WTC11 (cell line): ENCODE data around the gene OR51M1. TPM values are rescaled to one million over a fixed set of nuclear protein-coding genes. Genes with fewer than 3 reads are reported as not detected.
"Not testable (repeated sequence)": the region's sequence is repeated elsewhere in the genome, so short reads cannot be mapped to it uniquely, and the experiment has no call there.

Experiments
- ATAC-seq: fragments of 200-7000 bp; cut with Tn5 transposase; 2 replicates; pipeline ENCODE4 v1.10.0; 2021; ENCODE audit warnings: mild to moderate bottlenecking, moderate library complexity
- CTCF ChIA-PET: fragments of 300-600 bp; sonication (Branson Sonifier 250); formaldehyde crosslinking; loops from one replicate; lab custom pipeline; 2021; ENCODE audit warnings: antibody characterized with exemption; lab: Charles Lee
- POLR2A ChIA-PET: fragments of 350-600 bp; sonication (Branson Sonifier 250); formaldehyde crosslinking; loops from one replicate; lab custom pipeline; 2021; ENCODE audit warnings: antibody characterized with exemption; lab: Charles Lee
- DNase-seq: peaks from one replicate; pipeline ENCODE4 v3.0.0; 2021; ENCODE audit warnings: low spot score
- H3K27ac Mint-ChIP-seq: 2 replicates; pipeline ENCODE4 v1.8.0; 2021; ENCODE audit warnings: mixed read lengths
- H3K27me3 Mint-ChIP-seq: 2 replicates; pipeline ENCODE4 v1.8.0; 2021; ENCODE audit warnings: low read depth, mild to moderate bottlenecking, moderate library complexity, mixed read lengths
- H3K36me3 Mint-ChIP-seq: 2 replicates; pipeline ENCODE4 v1.8.0; 2021; ENCODE audit warnings: mixed read lengths
- H3K4me1 Mint-ChIP-seq: 2 replicates; pipeline ENCODE4 v1.8.0; 2022; ENCODE audit warnings: mixed read lengths
- H3K4me3 Mint-ChIP-seq: 2 replicates; pipeline ENCODE4 v1.8.0; 2021; ENCODE audit warnings: mild to moderate bottlenecking, moderate library complexity, mixed read lengths
- H3K9me3 Mint-ChIP-seq: 2 replicates; pipeline ENCODE4 v1.8.0; 2021; ENCODE audit warnings: mixed read lengths
- NFE2L1 ChIP-seq: sonication (generic); formaldehyde crosslinking; IDR thresholded peaks from 2 replicates; pipeline ENCODE4 v1.8.1; 2023; ENCODE audit warnings: missing genetic modification reagents
- NR3C1 ChIP-seq: sonication (generic); formaldehyde crosslinking; conservative IDR thresholded peaks from 2 replicates; pipeline ENCODE4 v1.8.1; 2023; ENCODE audit warnings: low read depth, mild to moderate bottlenecking, missing genetic modification reagents
- SMAD4 ChIP-seq: sonication (generic); formaldehyde crosslinking; IDR thresholded peaks from 2 replicates; pipeline ENCODE4 v1.8.0; 2022; ENCODE audit warnings: mild to moderate bottlenecking, missing genetic modification reagents
- ZNF671 ChIP-seq: fragments of 250-450 bp; sonication (Bioruptor Pico); IDR thresholded peaks from 2 replicates; pipeline ENCODE4 v1.8.0; 2021; ENCODE audit warnings: mild to moderate bottlenecking
- total RNA-seq: library from RNA; stranded (reverse); gene quantifications from 3 replicates; pipeline ENCODE4 v1.2.3, GENCODE V29; 2021
- TF ChIP-seq, protein P1 (sequence below): fragments of 250-450 bp; sonication (Bioruptor Pico); conservative IDR thresholded peaks from 2 replicates; pipeline ENCODE4 v1.9.0; 2021; ENCODE audit warnings: mild to moderate bottlenecking
- TF ChIP-seq, protein P2 (sequence below): sonication (generic); formaldehyde crosslinking; IDR thresholded peaks from 2 replicates; pipeline ENCODE4 v1.8.1; 2022; ENCODE audit warnings: missing genetic modification reagents, borderline replicate concordance
- TF ChIP-seq, protein P3 (sequence below): sonication (generic); formaldehyde crosslinking; IDR thresholded peaks from 2 replicates; pipeline ENCODE4 v1.8.1; 2023; ENCODE audit warnings: mild to moderate bottlenecking, missing genetic modification reagents, moderate library complexity
- TF ChIP-seq, protein P4 (sequence below): fragments of 250-450 bp; sonication (Bioruptor Pico); IDR thresholded peaks from 2 replicates; pipeline ENCODE4 v1.9.0; 2021; ENCODE audit warnings: mild to moderate bottlenecking, borderline replicate concordance
- TF ChIP-seq, protein P5 (sequence below): sonication (generic); formaldehyde crosslinking; IDR thresholded peaks from 2 replicates; pipeline ENCODE4 v1.8.0; 2022; ENCODE audit warnings: missing genetic modification reagents
- TF ChIP-seq, protein P6 (sequence below): sonication (generic); formaldehyde crosslinking; IDR thresholded peaks from 2 replicates; pipeline ENCODE4 v1.8.0; 2023; ENCODE audit warnings: missing genetic modification reagents, mild to moderate bottlenecking, borderline replicate concordance
- TF ChIP-seq, protein P7 (sequence below): sonication (generic); formaldehyde crosslinking; IDR thresholded peaks from 2 replicates; pipeline ENCODE4 v1.8.0; 2023; ENCODE audit warnings: missing genetic modification reagents

OR51M1 gene
- total RNA-seq, 1 experiment from 2014 or later: not detected

DNA sequence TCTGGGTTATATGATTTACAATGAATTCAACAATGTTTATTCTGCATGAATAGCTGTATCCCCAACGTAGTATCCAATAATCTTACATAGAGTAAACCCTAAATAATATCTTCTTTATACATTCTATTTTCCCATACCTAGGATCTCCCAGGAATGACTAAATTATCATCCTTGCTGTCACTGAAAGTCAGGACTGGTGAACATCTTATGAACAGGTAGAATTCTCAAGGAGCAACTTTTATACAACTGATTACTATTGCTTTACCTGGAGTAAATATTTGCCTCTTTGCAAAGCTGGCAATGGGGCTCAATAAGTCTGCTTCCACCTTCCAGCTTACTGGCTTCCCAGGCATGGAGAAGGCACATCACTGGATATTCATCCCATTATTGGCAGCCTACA is 32.4 kb upstream of the OR51M1 start, which contains the start of gene OR51B6 (continued):
- TF ChIP-seq, protein P1, sequence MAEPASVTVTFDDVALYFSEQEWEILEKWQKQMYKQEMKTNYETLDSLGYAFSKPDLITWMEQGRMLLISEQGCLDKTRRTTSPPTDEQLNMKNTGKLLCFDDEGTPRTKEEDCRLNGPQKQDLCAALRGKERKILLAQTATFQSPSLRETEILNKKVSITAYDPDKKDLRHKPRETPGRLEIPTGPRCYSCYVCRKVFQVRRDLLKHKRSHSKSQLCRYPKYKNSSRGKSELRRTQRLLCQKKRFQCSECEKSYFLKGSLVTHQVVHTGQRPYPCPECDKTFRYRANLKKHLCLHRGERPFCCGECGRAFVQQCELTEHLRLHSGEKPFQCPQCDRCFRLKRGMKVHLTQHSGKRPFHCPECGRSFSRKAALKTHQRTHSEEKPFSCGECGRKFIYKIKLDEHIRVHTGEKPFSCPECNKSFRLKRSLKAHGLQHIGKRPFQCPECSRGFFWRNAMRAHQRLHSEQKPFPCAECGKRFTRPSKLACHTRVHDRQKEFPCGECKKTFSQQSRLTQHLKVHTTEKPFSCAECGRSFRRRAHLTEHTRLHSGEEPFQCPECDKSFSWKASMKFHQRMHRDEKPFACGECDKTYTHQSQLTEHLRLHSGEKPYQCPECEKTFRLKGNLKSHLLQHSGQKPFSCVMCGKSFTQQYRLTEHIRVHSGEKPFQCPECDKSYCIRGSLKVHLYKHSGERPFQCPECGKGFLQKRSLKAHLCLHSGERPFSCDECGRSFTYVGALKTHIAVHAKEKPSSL (CRISPR knock-in tag): no peak
- TF ChIP-seq, protein P2, sequence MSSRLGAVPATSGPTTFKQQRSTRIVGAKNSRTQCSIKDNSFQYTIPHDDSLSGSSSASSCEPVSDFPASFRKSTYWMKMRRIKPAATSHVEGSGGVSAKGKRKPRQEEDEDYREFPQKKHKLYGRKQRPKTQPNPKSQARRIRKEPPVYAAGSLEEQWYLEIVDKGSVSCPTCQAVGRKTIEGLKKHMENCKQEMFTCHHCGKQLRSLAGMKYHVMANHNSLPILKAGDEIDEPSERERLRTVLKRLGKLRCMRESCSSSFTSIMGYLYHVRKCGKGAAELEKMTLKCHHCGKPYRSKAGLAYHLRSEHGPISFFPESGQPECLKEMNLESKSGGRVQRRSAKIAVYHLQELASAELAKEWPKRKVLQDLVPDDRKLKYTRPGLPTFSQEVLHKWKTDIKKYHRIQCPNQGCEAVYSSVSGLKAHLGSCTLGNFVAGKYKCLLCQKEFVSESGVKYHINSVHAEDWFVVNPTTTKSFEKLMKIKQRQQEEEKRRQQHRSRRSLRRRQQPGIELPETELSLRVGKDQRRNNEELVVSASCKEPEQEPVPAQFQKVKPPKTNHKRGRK: no peak
- no peak for TF ChIP-seq NR3C1 (CRISPR knock-in tag)
- TF ChIP-seq SMAD4 (CRISPR knock-in tag): no peak
- TF ChIP-seq, protein P3, sequence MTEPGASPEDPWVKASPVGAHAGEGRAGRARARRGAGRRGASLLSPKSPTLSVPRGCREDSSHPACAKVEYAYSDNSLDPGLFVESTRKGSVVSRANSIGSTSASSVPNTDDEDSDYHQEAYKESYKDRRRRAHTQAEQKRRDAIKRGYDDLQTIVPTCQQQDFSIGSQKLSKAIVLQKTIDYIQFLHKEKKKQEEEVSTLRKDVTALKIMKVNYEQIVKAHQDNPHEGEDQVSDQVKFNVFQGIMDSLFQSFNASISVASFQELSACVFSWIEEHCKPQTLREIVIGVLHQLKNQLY (CRISPR knock-in tag): no peak
- TF ChIP-seq, protein P4, sequence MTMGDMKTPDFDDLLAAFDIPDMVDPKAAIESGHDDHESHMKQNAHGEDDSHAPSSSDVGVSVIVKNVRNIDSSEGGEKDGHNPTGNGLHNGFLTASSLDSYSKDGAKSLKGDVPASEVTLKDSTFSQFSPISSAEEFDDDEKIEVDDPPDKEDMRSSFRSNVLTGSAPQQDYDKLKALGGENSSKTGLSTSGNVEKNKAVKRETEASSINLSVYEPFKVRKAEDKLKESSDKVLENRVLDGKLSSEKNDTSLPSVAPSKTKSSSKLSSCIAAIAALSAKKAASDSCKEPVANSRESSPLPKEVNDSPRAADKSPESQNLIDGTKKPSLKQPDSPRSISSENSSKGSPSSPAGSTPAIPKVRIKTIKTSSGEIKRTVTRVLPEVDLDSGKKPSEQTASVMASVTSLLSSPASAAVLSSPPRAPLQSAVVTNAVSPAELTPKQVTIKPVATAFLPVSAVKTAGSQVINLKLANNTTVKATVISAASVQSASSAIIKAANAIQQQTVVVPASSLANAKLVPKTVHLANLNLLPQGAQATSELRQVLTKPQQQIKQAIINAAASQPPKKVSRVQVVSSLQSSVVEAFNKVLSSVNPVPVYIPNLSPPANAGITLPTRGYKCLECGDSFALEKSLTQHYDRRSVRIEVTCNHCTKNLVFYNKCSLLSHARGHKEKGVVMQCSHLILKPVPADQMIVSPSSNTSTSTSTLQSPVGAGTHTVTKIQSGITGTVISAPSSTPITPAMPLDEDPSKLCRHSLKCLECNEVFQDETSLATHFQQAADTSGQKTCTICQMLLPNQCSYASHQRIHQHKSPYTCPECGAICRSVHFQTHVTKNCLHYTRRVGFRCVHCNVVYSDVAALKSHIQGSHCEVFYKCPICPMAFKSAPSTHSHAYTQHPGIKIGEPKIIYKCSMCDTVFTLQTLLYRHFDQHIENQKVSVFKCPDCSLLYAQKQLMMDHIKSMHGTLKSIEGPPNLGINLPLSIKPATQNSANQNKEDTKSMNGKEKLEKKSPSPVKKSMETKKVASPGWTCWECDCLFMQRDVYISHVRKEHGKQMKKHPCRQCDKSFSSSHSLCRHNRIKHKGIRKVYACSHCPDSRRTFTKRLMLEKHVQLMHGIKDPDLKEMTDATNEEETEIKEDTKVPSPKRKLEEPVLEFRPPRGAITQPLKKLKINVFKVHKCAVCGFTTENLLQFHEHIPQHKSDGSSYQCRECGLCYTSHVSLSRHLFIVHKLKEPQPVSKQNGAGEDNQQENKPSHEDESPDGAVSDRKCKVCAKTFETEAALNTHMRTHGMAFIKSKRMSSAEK (CRISPR knock-in tag): no peak
- TF ChIP-seq, protein P5, sequence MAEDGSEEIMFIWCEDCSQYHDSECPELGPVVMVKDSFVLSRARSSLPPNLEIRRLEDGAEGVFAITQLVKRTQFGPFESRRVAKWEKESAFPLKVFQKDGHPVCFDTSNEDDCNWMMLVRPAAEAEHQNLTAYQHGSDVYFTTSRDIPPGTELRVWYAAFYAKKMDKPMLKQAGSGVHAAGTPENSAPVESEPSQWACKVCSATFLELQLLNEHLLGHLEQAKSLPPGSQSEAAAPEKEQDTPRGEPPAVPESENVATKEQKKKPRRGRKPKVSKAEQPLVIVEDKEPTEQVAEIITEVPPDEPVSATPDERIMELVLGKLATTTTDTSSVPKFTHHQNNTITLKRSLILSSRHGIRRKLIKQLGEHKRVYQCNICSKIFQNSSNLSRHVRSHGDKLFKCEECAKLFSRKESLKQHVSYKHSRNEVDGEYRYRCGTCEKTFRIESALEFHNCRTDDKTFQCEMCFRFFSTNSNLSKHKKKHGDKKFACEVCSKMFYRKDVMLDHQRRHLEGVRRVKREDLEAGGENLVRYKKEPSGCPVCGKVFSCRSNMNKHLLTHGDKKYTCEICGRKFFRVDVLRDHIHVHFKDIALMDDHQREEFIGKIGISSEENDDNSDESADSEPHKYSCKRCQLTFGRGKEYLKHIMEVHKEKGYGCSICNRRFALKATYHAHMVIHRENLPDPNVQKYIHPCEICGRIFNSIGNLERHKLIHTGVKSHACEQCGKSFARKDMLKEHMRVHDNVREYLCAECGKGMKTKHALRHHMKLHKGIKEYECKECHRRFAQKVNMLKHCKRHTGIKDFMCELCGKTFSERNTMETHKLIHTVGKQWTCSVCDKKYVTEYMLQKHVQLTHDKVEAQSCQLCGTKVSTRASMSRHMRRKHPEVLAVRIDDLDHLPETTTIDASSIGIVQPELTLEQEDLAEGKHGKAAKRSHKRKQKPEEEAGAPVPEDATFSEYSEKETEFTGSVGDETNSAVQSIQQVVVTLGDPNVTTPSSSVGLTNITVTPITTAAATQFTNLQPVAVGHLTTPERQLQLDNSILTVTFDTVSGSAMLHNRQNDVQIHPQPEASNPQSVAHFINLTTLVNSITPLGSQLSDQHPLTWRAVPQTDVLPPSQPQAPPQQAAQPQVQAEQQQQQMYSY (CRISPR knock-in tag): no peak
- TF ChIP-seq ZNF671 (CRISPR knock-in tag): no peak
- TF ChIP-seq, all 79 proteins: peak for 0

DNA sequence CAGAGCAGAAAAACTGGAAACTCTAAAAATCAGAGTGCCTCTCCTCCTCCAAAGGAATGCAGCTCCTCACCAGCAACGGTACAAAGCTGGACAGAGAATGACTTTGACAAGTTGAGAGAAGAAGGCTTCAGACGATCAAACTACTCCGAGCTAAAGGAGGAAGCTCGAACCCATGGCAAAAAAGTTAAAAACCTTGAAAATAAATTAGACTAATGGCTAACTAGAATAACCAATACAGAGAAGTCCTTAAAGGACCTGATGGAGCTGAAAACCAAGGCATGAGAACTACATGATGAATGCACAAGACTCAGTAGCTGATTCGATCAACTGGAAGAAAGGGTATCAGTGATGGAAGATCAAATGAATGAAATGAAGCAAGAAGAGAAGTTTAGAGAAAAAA is 27.6 kb upstream of the OR51M1 start:
- ATAC-seq, H3K36me3 Mint-ChIP-seq, H3K27ac Mint-ChIP-seq, H3K4me3 Mint-ChIP-seq, CTCF ChIA-PET, DNase-seq, H3K27me3 Mint-ChIP-seq, H3K4me1 Mint-ChIP-seq, POLR2A ChIA-PET: not testable (repeated sequence)
- H3K9me3 Mint-ChIP-seq: peaks cover 11% of the 10 kb centered on the region

DNA sequence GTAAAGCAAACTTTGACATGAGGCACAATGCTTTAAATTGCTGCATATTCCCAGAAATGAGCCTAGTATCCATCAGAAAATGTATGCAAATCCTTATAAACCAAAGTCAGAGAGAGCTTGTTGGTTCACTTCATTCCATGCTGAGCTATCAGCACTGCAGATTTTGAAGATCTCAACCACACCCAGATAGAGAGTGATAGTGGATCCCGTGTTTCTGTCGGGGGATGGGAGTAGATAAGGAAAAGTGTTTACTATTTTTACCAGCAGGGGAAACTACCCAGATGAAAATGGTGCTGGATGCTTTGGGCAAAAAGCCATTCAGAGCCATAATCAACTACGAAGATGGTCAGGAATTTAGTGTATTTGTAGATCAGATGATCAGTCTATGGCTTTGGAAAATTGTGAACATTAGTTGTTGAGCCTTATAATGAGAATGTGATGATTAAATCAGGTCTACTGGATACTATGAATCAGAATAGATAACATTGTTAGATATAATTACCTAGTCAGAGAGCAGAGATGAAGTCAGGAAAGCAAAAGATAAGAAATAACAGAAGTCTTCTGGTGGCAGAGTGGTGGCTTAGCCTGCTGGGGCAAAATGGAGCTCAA is 21.5 kb upstream of the OR51M1 start:
- H3K4me1 Mint-ChIP-seq: peaks cover 7% of the 10 kb centered on the region
- H3K9me3 Mint-ChIP-seq: peaks cover 10% of the 10 kb centered on the region; the same call in 1 of the 2 replicates
- no peak overlapping the region for H3K27ac Mint-ChIP-seq
- DNase-seq (no peak), ATAC-seq (no peak)
- ChIA-PET CTCF (no interaction called here), POLR2A (no interaction called here)
- no peaks in the 10 kb centered on the region; the same call in 1 of the 2 replicates for H3K27me3 Mint-ChIP-seq
- H3K36me3 Mint-ChIP-seq: 0 out of 2 replicates have a peak, but pooled peaks cover 2% of the 10 kb centered on the region
- no peak overlapping the region for H3K4me3 Mint-ChIP-seq
- no peak for TF ChIP-seq NFE2L1
- TF ChIP-seq, protein P3 (CRISPR knock-in tag): no peak
- TF ChIP-seq, protein P6, sequence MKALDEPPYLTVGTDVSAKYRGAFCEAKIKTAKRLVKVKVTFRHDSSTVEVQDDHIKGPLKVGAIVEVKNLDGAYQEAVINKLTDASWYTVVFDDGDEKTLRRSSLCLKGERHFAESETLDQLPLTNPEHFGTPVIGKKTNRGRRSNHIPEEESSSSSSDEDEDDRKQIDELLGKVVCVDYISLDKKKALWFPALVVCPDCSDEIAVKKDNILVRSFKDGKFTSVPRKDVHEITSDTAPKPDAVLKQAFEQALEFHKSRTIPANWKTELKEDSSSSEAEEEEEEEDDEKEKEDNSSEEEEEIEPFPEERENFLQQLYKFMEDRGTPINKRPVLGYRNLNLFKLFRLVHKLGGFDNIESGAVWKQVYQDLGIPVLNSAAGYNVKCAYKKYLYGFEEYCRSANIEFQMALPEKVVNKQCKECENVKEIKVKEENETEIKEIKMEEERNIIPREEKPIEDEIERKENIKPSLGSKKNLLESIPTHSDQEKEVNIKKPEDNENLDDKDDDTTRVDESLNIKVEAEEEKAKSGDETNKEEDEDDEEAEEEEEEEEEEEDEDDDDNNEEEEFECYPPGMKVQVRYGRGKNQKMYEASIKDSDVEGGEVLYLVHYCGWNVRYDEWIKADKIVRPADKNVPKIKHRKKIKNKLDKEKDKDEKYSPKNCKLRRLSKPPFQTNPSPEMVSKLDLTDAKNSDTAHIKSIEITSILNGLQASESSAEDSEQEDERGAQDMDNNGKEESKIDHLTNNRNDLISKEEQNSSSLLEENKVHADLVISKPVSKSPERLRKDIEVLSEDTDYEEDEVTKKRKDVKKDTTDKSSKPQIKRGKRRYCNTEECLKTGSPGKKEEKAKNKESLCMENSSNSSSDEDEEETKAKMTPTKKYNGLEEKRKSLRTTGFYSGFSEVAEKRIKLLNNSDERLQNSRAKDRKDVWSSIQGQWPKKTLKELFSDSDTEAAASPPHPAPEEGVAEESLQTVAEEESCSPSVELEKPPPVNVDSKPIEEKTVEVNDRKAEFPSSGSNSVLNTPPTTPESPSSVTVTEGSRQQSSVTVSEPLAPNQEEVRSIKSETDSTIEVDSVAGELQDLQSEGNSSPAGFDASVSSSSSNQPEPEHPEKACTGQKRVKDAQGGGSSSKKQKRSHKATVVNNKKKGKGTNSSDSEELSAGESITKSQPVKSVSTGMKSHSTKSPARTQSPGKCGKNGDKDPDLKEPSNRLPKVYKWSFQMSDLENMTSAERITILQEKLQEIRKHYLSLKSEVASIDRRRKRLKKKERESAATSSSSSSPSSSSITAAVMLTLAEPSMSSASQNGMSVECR (CRISPR knock-in tag): no peak
- TF ChIP-seq, protein P7, sequence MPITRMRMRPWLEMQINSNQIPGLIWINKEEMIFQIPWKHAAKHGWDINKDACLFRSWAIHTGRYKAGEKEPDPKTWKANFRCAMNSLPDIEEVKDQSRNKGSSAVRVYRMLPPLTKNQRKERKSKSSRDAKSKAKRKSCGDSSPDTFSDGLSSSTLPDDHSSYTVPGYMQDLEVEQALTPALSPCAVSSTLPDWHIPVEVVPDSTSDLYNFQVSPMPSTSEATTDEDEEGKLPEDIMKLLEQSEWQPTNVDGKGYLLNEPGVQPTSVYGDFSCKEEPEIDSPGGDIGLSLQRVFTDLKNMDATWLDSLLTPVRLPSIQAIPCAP (CRISPR knock-in tag): no peak
